ENCODE results near the gene HS2ST1. TPM values are rescaled to one million over a fixed set of nuclear protein-coding genes. Genes with fewer than 3 reads are reported as not detected.

HS2ST1 gene
- total RNA-seq, 1 donor from 2014 or later, result 56.4 TPM

DNA sequence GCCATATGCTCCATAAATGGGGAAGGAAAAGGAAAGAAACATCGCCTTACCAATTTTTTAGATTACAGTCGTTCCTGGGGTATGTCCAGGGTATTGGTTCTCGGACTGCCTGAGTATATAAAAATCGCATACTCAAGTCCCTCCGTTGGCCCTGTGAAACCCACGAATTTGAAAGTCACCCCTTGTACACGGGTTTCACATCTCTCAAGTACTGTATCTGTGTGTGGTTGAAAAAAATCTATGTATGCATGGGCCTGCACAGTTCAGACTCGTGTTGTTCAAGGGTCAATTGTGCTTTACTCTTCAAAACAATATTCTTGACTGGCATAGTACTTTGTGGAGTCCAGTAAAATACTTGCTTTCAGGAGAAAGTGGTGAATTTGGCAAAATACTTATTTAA lies 171.7 kb downstream of the HS2ST1 start:
- no peaks in the 10 kb centered on the region for H3K27me3 Mint-ChIP-seq (ENCODE audit: low read depth)
- H3K27ac Mint-ChIP-seq (ENCODE audit: unreplicated experiment), result no peak overlapping the region
- TF ChIP-seq, protein P1, sequence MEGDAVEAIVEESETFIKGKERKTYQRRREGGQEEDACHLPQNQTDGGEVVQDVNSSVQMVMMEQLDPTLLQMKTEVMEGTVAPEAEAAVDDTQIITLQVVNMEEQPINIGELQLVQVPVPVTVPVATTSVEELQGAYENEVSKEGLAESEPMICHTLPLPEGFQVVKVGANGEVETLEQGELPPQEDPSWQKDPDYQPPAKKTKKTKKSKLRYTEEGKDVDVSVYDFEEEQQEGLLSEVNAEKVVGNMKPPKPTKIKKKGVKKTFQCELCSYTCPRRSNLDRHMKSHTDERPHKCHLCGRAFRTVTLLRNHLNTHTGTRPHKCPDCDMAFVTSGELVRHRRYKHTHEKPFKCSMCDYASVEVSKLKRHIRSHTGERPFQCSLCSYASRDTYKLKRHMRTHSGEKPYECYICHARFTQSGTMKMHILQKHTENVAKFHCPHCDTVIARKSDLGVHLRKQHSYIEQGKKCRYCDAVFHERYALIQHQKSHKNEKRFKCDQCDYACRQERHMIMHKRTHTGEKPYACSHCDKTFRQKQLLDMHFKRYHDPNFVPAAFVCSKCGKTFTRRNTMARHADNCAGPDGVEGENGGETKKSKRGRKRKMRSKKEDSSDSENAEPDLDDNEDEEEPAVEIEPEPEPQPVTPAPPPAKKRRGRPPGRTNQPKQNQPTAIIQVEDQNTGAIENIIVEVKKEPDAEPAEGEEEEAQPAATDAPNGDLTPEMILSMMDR (conservative IDR thresholded peaks at IDR 0.05), result no peak
- H3K36me3 Mint-ChIP-seq (ENCODE audit: low read depth), result no peaks in the 10 kb centered on the region
- DNase-seq (ENCODE audit: low read depth, low spot score), result no peak
- H3K4me3 Mint-ChIP-seq, result no peak overlapping the region
- no peaks in the 10 kb centered on the region for H3K4me1 Mint-ChIP-seq
- no peaks in the 10 kb centered on the region for H3K9me3 Mint-ChIP-seq

DNA sequence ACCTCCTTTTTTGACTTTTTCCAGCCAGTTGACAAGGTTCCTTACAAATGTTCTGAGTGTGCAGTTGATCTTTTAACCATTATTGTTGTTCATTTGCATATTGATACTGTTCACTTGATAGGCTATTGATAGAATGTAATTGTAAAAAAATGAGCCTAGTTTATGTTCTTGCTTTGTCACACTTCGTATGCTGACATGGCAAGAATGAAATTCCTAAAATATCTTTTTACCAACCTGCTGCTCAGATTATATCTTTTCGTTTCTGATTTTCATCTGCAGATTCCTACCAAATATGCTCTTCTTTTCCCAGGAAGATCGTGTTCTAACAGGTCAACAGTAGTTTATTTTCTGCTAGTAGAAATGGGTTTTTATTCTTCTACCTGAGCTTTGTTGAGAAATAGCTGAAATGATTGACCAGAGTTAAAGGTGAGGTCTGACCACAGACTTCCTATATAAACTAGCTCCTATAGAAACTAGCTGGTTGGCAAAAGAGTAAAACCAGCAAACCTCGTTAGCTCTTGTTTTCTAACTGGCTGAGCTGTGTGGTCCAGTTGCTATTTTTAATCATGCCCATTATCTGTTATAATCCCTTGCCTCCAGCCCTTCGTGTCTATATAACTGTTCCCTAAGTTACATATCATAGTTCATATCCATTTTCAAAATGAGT lies 174.8 kb downstream of the HS2ST1 start:
- Mint-ChIP-seq H3K9me3 (no peaks in the 10 kb centered on the region), H3K27ac (ENCODE audit: unreplicated experiment) (no peak overlapping the region), H3K27me3 (ENCODE audit: low read depth) (no peaks in the 10 kb centered on the region), H3K36me3 (ENCODE audit: low read depth) (no peaks in the 10 kb centered on the region), H3K4me3 (no peak overlapping the region), H3K4me1 (no peaks in the 10 kb centered on the region)
- TF ChIP-seq, protein P1 (conservative IDR thresholded peaks at IDR 0.05), result no peak
- no peak for DNase-seq (ENCODE audit: low read depth, low spot score)

DNA sequence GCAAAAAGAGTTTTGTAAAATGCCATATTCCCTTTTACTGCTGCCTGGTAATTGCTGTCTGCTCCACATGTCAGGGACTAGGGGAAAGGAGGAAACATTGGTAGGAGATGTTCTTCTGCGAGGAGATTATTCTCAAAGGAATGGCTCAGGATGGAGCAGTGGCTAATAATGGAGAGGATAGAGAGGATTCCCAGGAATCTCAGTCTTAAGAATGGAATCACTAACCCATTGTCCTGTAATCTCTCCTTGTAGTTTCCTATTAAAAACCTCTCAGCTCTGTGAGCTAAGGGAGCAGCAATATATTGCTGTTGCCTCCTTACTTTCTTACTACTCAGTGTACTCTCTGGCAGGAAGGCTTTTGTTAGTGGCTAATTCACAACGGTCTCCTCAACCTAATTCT lies 175.4 kb downstream of the HS2ST1 start:
- TF ChIP-seq, protein P1 (conservative IDR thresholded peaks at IDR 0.05), result no peak
- H3K27me3 Mint-ChIP-seq (ENCODE audit: low read depth), result no peaks in the 10 kb centered on the region
- DNase-seq (ENCODE audit: low read depth, low spot score), result no peak
- no peaks in the 10 kb centered on the region for H3K9me3 Mint-ChIP-seq
- no peak overlapping the region for H3K27ac Mint-ChIP-seq (ENCODE audit: unreplicated experiment)
- H3K4me3 Mint-ChIP-seq, result no peak overlapping the region
- no peaks in the 10 kb centered on the region for H3K4me1 Mint-ChIP-seq
- H3K36me3 Mint-ChIP-seq (ENCODE audit: low read depth), result no peaks in the 10 kb centered on the region

DNA sequence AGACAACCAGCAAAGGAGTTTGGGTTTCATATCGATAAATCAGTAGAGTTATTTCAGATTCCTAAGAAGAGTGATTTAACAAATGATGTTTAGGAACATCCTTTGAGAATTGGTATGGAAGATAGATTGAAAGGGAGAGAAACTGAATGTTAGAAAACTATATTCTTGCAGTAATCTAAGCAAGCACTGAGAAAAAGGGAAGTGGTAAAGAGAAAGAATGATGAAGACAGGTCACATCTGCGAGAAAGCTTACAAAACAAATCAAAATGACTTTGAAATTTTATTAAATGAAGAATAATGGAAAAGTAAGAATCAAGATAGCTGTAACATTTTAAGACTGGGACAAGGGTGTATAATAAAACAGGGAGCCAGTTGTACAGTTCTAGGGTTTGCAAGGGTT lies 177.0 kb downstream of the HS2ST1 start:
- no peaks in the 10 kb centered on the region for H3K27me3 Mint-ChIP-seq (ENCODE audit: low read depth)
- H3K4me3 Mint-ChIP-seq, result no peak overlapping the region
- no peak for DNase-seq (ENCODE audit: low read depth, low spot score)
- TF ChIP-seq, protein P1 (conservative IDR thresholded peaks at IDR 0.05), result no peak
- H3K36me3 Mint-ChIP-seq (ENCODE audit: low read depth), result no peaks in the 10 kb centered on the region
- H3K4me1 Mint-ChIP-seq, result no peaks in the 10 kb centered on the region
- H3K27ac Mint-ChIP-seq (ENCODE audit: unreplicated experiment), result no peak overlapping the region
- no peaks in the 10 kb centered on the region for H3K9me3 Mint-ChIP-seq

DNA sequence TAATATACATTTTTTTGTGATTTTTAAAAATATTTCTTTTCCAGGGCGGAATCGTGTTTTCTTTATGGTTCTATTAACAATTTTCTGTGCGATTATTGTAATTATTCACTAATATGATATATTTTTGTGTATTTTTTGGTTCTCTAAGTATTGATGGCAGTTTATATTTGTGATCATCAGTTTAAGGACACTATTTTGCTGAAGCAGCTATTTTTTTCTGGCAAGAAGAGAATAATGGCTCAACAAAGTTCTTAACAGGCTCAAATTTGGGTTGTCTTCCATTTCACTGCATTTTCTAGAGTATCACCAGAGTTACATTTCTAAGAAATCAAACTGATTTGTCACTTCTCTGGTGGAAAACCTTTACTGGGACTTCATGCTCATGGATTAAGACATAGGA lies 178.4 kb downstream of the HS2ST1 start:
- Mint-ChIP-seq H3K4me3 (no peak overlapping the region), H3K4me1 (no peaks in the 10 kb centered on the region), H3K36me3 (ENCODE audit: low read depth) (peaks cover 5% of the 10 kb centered on the region), H3K27me3 (ENCODE audit: low read depth) (no peaks in the 10 kb centered on the region), H3K9me3 (no peaks in the 10 kb centered on the region), H3K27ac (ENCODE audit: unreplicated experiment) (no peak overlapping the region)
- no peak for DNase-seq (ENCODE audit: low read depth, low spot score)
- TF ChIP-seq, protein P1 (conservative IDR thresholded peaks at IDR 0.05), result no peak

Data from neural crest cell (in vitro differentiated cells).